22Rv1 (cell line): ENCODE measurements around the gene ASTN2.

ENCODE experiments used
- H3K27ac ChIP-seq: fragments of 450-650 bp; 2 replicates; pipeline ENCODE4 v1.5.1; 2017
- CTCF ChIP-seq: fragments of 450-650 bp; IDR thresholded peaks from 2 replicates; pipeline ENCODE4 v1.5.1; 2017; ENCODE audit warnings: mild to moderate bottlenecking
- ZFX ChIP-seq: fragments of 450-650 bp; IDR thresholded peaks from 2 replicates; pipeline ENCODE4 v1.6.1; 2017; ENCODE audit warnings: antibody characterized with exemption, borderline replicate concordance

The ASTN2 gene

GRCh38 chr9:116550696-116551436 lies 864.0 kb downstream of the ASTN2 start:
- TF ChIP-seq ZFX (no peak), CTCF (no peak)
- no peak overlapping the region for H3K27ac ChIP-seq

- no peak overlapping the region for H3K27ac ChIP-seq
- no peak for TF ChIP-seq CTCF
- no peak for TF ChIP-seq ZFX
Measured at GRCh38 chr9:116549786-116550660, 864.8 kb downstream of the ASTN2 start.

GRCh38 chr9:116549061-116549664 lies 865.7 kb downstream of the ASTN2 start:
- TF ChIP-seq ZFX (no peak), CTCF (no peak)
- no peak overlapping the region for H3K27ac ChIP-seq

- TF ChIP-seq CTCF: no peak
- no peak for TF ChIP-seq ZFX
- no peak overlapping the region for H3K27ac ChIP-seq
Measured at GRCh38 chr9:116547729-116548426, 867.0 kb downstream of the ASTN2 start.

GRCh38 chr9:116546711-116547581 lies 867.9 kb downstream of the ASTN2 start:
- H3K27ac ChIP-seq: no peak overlapping the region
- TF ChIP-seq CTCF (no peak), ZFX (no peak)

GRCh38 chr9:116544896-116545295 lies 870.0 kb downstream of the ASTN2 start:
- TF ChIP-seq CTCF: no peak
- TF ChIP-seq ZFX: no peak
- no peak overlapping the region for H3K27ac ChIP-seq
